Calu3 (cell line): ENCODE data around the gene ATP10B. TPM values are rescaled to one million over a fixed set of nuclear protein-coding genes. Genes with fewer than 3 reads are reported as not detected.

Experiments
- BruUV-seq: library from RNA; stranded (reverse); fragments of 400-500 nt; replicated peaks from 2 replicates; lab custom pipeline; 2021; lab: Mats Ljungman, UMichigan
- CTCF ChIA-PET: fragments of 300-600 bp; sonication (Branson Sonifier 250); formaldehyde crosslinking; loops from one replicate; lab custom pipeline; 2022; ENCODE audit warnings: antibody characterized with exemption; lab: Charles Lee
- DNase-seq: peaks from one replicate; pipeline ENCODE4 v3.0.0; 2022
- H3K27ac Mint-ChIP-seq: one replicate; pipeline ENCODE4 v1.8.0; 2022; ENCODE audit warnings: mixed read lengths; ENCODE audit not compliant: unreplicated experiment
- H3K27me3 Mint-ChIP-seq: one replicate; pipeline ENCODE4 v1.8.0; 2022; ENCODE audit warnings: mixed read lengths; ENCODE audit not compliant: unreplicated experiment
- H3K36me3 Mint-ChIP-seq: one replicate; pipeline ENCODE4 v1.8.0; 2022; ENCODE audit warnings: mild to moderate bottlenecking, moderate library complexity, mixed read lengths; ENCODE audit not compliant: insufficient read depth, unreplicated experiment
- H3K4me1 Mint-ChIP-seq: one replicate; pipeline ENCODE4 v1.8.0; 2022; ENCODE audit warnings: mild to moderate bottlenecking, low read depth, mixed read lengths; ENCODE audit not compliant: unreplicated experiment
- H3K4me3 Mint-ChIP-seq: one replicate; pipeline ENCODE4 v1.8.0; 2022; ENCODE audit warnings: mild to moderate bottlenecking, low read depth, moderate library complexity, mixed read lengths; ENCODE audit not compliant: unreplicated experiment
- H3K9me3 Mint-ChIP-seq: one replicate; pipeline ENCODE4 v1.8.0; 2022; ENCODE audit warnings: low read depth, mixed read lengths; ENCODE audit not compliant: unreplicated experiment
- CTCF ChIP-seq: fragments of 200-600 bp; IDR thresholded peaks from one replicate; pipeline ENCODE4 v1.8.0; 2022; ENCODE audit warnings: antibody characterized with exemption; ENCODE audit not compliant: unreplicated experiment
- intact Hi-C: fragments of 100-400 bp; cut with micrococcal nuclease; formaldehyde crosslinking; loops from one replicate; pipeline ENCODE4 v1.10.0; 2022; ENCODE audit not compliant: unreplicated experiment
- total RNA-seq: library from RNA; stranded (reverse); gene quantifications from 2 replicates; pipeline ENCODE4 v1.2.3, GENCODE V29; 2022

Gene ATP10B
- total RNA-seq, 1 experiment from 2014 or later: 1.4 TPM

- intact Hi-C loops: no loop called here
- no TSS peak for BruUV-seq
Measured at GRCh38 chr5:160797020-160797419, 55.0 kb downstream of the ATP10B start.

DNA sequence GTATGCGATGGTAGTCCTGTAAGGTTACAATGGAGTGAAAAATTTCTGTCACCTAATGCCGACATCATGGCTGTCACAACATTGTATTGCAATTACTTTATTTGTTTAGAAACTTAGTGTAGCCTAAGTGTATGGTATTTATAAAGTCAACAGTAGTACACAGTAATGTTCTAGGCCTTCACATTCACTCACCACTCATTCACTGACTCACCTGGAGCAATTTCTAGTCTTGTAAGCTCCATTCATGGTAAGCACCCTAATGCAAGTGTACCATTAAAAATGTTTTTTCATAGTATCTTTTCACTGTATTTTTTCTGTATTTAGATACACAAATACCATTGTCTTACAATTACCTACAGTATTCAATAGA is 58.5 kb downstream of the ATP10B start:
- intact Hi-C loops: no loop called here
- TF ChIP-seq CTCF: no peak
- BruUV-seq: no TSS peak
- no peaks in the 10 kb centered on the region for H3K4me1 Mint-ChIP-seq
- H3K4me3 Mint-ChIP-seq: no peak overlapping the region
- DNase-seq: no peak
- H3K27me3 Mint-ChIP-seq: no peaks in the 10 kb centered on the region
- no peaks in the 10 kb centered on the region for H3K9me3 Mint-ChIP-seq
- CTCF ChIA-PET: no interaction called here
- H3K27ac Mint-ChIP-seq: no peak overlapping the region
- no peaks in the 10 kb centered on the region for H3K36me3 Mint-ChIP-seq

More at GRCh38 chr5:160797020-160797419, 55.0 kb downstream of the ATP10B start:
- no peak overlapping the region for H3K27ac Mint-ChIP-seq
- no peak for TF ChIP-seq CTCF
- H3K4me3 Mint-ChIP-seq: no peak overlapping the region
- H3K4me1 Mint-ChIP-seq: no peaks in the 10 kb centered on the region
- H3K36me3 Mint-ChIP-seq: no peaks in the 10 kb centered on the region
- no peak for DNase-seq
- H3K9me3 Mint-ChIP-seq: no peaks in the 10 kb centered on the region
- CTCF ChIA-PET: interaction anchor here (0.5 kb wide), 1 partner anchor 270 kb away, joined by 5 read pairs; no protein-coding TSS in a partner anchor
- H3K27me3 Mint-ChIP-seq: no peaks in the 10 kb centered on the region

GRCh38 chr5:160792732-160793529 is 59.1 kb downstream of the ATP10B start:
- Mint-ChIP-seq H3K27ac (no peak overlapping the region), H3K9me3 (no peaks in the 10 kb centered on the region), H3K4me3 (no peak overlapping the region), H3K4me1 (no peaks in the 10 kb centered on the region), H3K27me3 (no peaks in the 10 kb centered on the region), H3K36me3 (no peaks in the 10 kb centered on the region)
- CTCF ChIA-PET: no interaction called here
- intact Hi-C loops: no loop called here
- no TSS peak for BruUV-seq
- no peak for DNase-seq
- no peak for TF ChIP-seq CTCF

- no peak for DNase-seq
- Mint-ChIP-seq H3K4me3 (no peak overlapping the region), H3K9me3 (no peaks in the 10 kb centered on the region), H3K4me1 (peaks cover 3% of the 10 kb centered on the region), H3K27ac (no peak overlapping the region), H3K36me3 (no peaks in the 10 kb centered on the region), H3K27me3 (no peaks in the 10 kb centered on the region)
- no TSS peak for BruUV-seq
- CTCF ChIA-PET: no interaction called here
- no peak for TF ChIP-seq CTCF
- intact Hi-C loops: no loop called here
Measured at GRCh38 chr5:160792281-160792680, 59.7 kb downstream of the ATP10B start.
